Measurements from ENCODE around the gene COX7A2L.
"Not testable (repeated sequence)": the region's sequence is repeated elsewhere in the genome, so short reads cannot be mapped to it uniquely, and the experiment has no call there.

COX7A2L gene

DNA sequence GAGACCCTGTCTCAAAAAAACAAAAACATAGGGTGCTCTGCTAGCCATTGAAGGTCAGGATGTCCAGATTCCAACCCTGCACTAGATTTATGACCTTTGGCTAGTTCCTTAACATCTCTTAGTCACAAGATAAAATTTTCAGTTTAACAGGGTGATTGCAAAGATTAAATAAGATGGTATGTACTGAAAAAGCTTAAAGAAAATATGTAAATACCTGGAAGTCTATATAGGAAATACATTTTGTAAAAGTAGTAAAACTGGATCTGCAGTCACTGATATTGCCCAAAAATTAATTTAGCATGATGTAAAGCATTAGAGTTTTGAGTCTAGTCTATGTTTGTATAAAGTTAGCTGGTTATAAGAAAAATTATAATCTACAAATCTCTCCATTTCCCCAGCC, 5.4 kb upstream of the COX7A2L start:
- no peak for DNase-seq

- DNase-seq, result no peak
Measured at GRCh38 chr2:42364658-42365057, 3.6 kb upstream of the COX7A2L start.

- DNase-seq, result no peak
Measured at GRCh38 chr2:42363413-42363812, 2.4 kb upstream of the COX7A2L start.

- no peak for DNase-seq
Measured at GRCh38 chr2:42361728-42362283, 789 bp upstream of the COX7A2L start.

DNA sequence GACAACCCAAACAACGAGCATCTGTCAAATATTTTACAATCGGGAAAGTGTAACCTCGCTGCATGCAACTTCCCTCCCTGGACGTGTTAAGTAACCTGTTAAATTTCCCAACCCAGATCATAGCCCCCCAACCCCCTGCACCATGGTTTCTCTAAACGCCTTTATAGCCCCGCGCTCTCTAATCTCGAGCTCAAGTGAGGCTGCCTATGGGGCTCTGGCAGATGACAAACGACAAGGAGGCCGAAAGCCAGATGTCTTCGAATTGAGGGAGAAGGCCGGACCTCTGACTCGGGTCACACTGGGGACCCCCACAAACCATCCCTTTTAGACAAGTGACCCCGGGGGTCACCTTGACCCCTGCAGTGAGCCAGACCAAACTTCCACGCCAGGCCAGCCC, 526 bp downstream of the COX7A2L start:
- DNase-seq, result peak in 1 of 2 donors; percentile 5

GRCh38 chr2:42359965-42360483, 993 bp downstream of the COX7A2L start:
- peak; percentile 3 to 11 for DNase-seq

- peak in 1 of 2 donors; percentile 21 for DNase-seq
Measured at GRCh38 chr2:42359304-42359964, 1.6 kb downstream of the COX7A2L start.

DNA sequence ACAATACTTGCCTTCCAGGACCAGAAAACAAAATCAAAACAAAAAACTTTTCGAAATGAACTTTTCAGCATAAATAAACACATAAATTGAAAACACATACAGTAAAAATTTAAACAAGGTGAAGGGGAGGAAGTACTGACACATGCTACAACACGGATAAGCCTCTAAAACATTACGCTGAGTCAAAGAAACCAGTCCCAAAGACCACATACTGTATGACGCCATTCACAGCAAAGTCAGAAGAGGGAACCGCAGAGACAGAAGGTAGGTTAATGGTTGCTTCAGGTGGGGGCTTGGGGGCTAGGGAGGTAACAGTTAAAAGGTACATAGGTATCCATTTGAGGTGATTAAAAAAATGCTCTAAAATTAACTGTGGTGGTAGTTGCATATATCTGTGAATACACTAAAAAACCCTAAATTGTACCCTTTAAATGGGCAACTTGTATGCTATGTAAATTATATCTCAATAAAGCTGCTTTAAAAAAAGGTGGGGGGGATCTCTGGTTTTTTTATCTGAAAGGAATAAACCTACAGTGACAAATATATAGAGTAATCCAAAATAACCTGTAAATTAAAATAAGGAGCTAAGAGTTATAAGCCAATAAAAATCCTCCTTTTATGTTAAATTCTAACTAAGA, 7.1 kb downstream of the COX7A2L start:
- DNase-seq, result no peak

GRCh38 chr2:42351864-42352263, 9.2 kb downstream of the COX7A2L start:
- DNase-seq, result no peak

GRCh38 chr2:42350434-42351063, 10.5 kb downstream of the COX7A2L start:
- DNase-seq, result no peak

DNA sequence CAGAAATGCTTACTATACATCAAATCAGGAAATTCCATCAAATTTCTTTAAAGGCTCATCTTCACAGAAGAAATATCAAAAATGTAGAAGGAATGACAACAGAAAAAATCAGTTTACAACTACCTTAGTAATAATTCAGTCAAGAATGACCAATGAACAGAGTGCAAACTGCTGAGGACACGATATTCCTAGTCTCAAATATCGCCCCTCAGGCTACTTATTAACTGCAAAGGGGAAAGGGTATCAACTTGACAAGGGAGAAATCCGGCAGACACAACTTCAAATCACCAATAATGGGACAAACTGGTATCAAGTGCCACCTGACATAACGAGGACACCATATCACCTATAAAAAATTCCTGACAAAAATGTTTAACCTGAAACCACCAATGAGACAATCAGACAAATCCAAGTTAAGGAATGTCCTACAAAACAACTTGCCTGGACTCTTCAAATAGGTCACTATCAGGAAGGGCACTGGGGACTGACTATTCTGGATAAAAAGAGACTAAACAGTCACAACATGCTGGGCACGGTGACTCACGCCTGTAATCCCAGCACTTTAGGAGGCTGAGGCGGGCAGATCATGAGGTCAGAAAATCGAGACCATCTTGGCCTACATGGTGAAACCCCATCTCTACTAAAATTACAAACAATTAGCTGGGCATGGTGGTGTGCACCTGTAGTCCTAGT, 12.8 kb downstream of the COX7A2L start:
- no peak for DNase-seq

DNA sequence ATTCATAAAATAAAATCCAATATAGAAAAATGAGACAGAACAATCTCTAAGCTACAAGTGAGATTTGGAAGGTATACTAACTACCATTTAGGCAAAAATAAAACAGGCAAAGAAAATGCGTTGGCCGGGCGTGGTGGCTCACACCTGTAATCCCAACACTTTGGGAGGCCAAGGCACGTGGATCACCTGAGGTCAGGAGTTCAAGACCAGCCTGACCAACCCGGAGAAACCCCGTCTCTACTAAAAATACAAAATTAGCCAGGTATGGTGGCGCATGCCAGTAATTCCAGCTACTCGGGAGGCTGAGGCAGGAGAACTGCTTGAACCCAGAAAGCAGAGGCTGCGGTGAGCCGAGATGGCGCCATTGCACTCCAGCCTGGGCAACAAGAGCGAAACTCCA, 13.5 kb downstream of the COX7A2L start:
- DNase-seq, result not testable (repeated sequence)

- DNase-seq, result not testable (repeated sequence)
Measured at GRCh38 chr2:42346856-42347255, 14.2 kb downstream of the COX7A2L start.

- no peak for DNase-seq
Measured at GRCh38 chr2:42345986-42346385, 15.0 kb downstream of the COX7A2L start.

GRCh38 chr2:42342795-42343241, 18.2 kb downstream of the COX7A2L start:
- no peak for DNase-seq

DNA sequence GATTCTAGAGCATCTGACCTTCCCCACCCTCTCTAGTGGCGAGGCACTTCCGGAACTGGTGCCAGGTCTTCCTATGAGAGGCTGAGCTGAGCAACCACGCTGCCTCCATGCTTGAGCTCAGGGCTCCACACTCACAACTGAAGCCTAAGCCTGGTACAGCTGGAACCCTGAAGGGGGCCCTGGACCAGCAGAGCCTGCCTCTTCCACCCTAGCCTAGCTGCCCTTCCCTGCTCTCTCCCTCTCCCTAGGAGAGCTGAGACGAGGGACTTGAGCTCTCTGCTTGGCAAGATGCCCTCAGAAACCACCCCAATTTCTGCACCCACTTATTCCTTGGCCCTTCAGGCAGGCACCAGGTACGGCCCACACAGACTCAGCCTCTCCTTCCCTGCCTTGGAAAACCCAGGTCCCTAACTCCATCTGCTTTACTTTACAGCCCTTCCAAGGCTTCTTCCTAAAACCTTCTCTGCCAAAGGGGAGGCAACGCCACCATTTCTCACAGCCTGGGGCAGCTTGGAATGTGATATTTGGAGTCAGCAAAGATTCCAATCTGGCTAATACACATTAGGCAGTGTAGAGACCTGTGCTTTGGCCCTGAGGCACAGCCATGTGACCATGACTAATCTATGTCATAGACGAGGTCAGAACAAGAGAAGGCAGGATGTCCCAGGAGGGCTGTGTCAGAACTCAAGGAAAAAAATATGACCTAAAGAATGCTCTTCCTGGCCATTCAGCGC, 18.8 kb downstream of the COX7A2L start:
- no peak for DNase-seq

DNA sequence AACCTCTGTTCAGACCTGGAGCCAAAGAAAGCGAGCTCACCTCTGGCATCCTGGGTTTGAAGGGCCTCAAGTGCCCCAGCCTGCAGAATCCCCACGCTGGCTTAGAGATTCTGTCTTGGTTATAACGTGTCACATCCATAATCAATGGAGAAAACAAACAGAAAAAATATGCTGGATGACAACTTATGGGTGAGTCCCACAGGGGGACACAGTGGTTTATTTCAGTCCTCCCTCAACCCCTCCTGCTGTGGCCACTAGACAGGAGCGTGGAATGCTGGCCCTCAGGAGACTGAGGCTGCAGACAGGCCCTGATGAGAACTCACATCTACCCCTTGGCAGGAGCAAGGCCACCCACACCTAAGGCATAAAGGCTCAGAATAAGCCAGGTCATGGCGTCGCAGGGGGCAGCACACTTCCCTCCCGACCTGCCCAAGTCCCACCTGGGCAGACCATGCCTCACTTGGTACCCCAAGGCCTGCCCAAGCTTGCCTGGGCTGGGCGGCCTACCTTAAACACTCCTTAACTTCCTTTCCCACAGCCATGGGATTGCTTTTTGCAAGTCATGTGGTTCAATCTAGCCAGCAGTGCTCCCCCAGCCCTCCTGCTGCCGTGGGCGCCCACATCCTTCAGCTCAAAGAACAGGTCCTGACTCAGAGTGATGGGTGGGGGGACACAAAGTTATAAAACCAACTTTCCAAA, 19.9 kb downstream of the COX7A2L start:
- DNase-seq, result no peak

DNA sequence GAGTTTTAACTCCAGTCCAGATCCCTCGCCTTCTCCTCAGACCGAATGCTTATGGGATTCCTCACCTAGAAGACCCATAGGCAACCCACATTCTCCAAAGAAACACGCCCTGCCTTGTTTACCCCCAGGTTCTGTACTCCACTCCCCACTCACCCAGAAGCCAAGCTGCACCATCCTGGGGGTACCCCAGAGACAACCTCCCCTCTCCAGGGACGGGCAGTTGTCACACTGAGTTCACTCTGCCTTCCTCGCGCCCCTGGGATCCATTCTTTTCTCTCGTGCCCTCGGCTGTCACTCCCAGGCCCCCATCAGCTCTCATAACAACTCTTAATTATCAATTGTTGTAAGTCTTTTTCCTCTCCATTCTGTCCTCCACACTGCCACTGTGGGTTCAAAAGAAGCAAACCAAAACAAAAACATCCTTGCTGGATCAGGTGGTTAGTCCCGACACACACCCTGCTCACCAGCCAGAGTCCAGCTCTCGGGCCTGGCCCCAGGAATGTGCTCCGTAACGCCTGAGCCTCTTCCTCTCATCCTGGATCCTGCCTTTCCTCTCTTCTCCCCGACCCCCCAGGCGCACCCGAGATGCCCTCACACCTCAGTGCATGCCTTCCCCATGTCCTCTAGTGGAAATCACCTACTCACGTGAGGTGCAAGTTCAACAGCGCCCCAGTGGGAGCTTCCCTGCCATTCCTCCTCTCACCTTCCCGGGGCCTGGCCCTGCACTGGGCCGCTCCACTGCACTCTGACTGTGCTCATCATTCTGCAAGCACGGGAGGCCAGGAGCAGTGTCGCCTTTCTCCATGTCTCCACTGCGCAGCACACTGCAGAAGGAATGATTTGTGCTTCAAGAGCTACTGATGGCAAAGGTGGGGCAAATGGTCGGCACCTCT, 20.7 kb downstream of the COX7A2L start:
- DNase-seq, result no peak

DNA sequence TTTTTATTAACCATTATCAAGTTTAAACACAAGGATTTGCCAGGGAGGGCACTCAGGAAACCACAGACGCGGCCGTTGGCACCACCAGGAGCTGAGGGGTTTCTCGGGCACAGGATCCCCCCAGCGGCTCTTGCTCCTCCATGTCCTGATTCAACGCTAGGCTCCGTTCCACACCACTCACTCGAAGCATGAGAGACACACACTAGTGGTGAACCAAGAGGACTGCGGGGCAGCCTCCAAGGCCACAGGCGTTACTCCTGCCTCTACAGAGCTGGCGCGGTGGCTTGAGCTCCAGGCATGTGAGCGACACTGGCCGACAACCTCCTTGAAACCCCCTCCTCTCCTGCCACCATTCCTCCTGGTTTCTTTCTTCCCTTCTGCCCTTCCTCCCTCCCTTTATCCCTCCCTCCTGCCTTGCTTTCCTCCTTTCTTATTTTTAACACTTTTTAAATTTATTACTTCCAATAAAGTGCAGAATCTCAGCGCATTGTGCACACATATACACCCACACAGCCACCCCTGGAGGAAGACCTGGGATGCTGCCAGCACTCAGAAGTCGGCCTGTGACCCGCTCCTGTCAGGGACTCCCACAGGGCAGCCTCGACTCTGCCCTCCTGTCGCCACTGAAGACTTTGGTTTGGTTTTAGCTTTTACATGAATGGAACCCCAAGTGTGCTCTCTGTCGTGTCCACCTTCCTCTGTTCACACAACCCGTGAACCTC, 21.7 kb downstream of the COX7A2L start:
- no peak for DNase-seq
